Stimulated activated CD4-positive, alpha-beta T cell treated with anti-CD3 and anti-CD28 coated beads, TNF-alpha, amount 100 ng/mL, for 4 hours (primary cell): ENCODE results near the gene SH2B3.

Experiments
- DNase-seq, 3 experiments: peaks; one replicate each; pipeline ENCODE4 v3.0.0-alpha.2; 2020; ENCODE audit warnings: low read depth in 3 of 3

The SH2B3 gene

GRCh38 chr12:111409403-111409779, 3.7 kb downstream of the SH2B3 start:
- no peak for DNase-seq

GRCh38 chr12:111409780-111410430, 4.2 kb downstream of the SH2B3 start:
- no peak for DNase-seq

- no peak for DNase-seq
These were observed 4.9 kb downstream of the SH2B3 start for GRCh38 chr12:111410431-111411184.

GRCh38 chr12:111411185-111411764, 5.6 kb downstream of the SH2B3 start:
- DNase-seq = no peak

GRCh38 chr12:111412007-111412829, 6.5 kb downstream of the SH2B3 start:
- DNase-seq = no peak

- DNase-seq = no peak
These were observed 7.2 kb downstream of the SH2B3 start for GRCh38 chr12:111412830-111413441.

GRCh38 chr12:111413442-111414086, 7.8 kb downstream of the SH2B3 start:
- no peak for DNase-seq

GRCh38 chr12:111414711-111415252, 9.1 kb downstream of the SH2B3 start:
- DNase-seq = no peak

- no peak for DNase-seq
These were observed 11.6 kb downstream of the SH2B3 start for GRCh38 chr12:111417290-111417689.

- DNase-seq = no peak
These were observed 12.3 kb downstream of the SH2B3 start for GRCh38 chr12:111417784-111418593.

- no peak for DNase-seq
These were observed 12.8 kb downstream of the SH2B3 start for GRCh38 chr12:111418594-111418880.

GRCh38 chr12:111419784-111420183, 14.1 kb downstream of the SH2B3 start:
- no peak for DNase-seq

GRCh38 chr12:111420494-111420893, 14.8 kb downstream of the SH2B3 start:
- DNase-seq = no peak

GRCh38 chr12:111424189-111424792, 18.6 kb downstream of the SH2B3 start:
- DNase-seq = no peak

- DNase-seq = no peak
These were observed 19.1 kb downstream of the SH2B3 start for GRCh38 chr12:111424793-111425251.

- DNase-seq = no peak
These were observed 19.9 kb downstream of the SH2B3 start for GRCh38 chr12:111425655-111426054.

GRCh38 chr12:111426344-111427185, 20.8 kb downstream of the SH2B3 start:
- no peak for DNase-seq

- DNase-seq = no peak
These were observed 21.8 kb downstream of the SH2B3 start for GRCh38 chr12:111427417-111428074.
